HG03108 (cell line): ENCODE measurements around the gene IMPDH2.

ENCODE experiments used
- ATAC-seq: cut with Tn5 transposase; IDR thresholded peaks from one replicate; pipeline ENCODE4 v1.9.1; 2021; ENCODE audit warnings: moderate library complexity; ENCODE audit not compliant: unreplicated experiment

IMPDH2 gene

GRCh38 chr3:49007068-49007770, 22.0 kb downstream of the IMPDH2 start, which contains the start of gene WDR6:
WDR6 (plus strand) TSS chr3:49007391; CDS start chr3:49007432, 41 bp downstream.
- ATAC-seq = peak; percentile 88

DNA sequence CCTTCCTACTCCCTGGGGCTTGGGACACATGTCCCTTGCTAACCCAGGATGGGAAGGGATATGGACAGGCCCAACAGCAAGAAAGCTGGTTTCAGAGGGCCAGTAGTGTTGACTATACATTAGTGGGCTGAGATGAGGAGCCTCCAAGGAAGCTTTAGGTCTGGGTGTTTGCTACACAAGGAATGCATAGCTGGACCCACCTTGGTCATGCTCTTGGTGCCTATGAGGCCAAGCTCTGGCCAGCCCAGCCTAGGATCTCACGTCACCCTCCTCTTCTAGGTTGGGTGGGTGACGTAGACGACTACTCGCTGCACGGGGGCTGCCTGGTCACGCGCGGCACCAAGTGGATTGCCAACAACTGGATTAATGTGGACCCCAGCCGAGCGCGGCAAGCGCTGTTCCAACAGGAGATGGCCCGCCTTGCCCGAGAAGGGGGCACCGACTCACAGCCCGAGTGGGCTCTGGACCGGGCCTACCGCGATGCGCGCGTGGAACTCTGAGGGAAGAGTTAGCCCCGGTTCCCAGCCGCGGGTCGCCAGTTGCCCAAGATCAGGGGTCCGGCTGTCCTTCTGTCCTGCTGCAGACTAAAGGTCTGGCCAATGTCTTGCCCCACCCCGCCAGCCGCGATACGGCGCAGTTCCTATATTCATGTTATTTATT, 22.7 kb downstream of the IMPDH2 start:
- no peak for ATAC-seq

GRCh38 chr3:49005998-49006397, 23.2 kb downstream of the IMPDH2 start:
- no peak for ATAC-seq

DNA sequence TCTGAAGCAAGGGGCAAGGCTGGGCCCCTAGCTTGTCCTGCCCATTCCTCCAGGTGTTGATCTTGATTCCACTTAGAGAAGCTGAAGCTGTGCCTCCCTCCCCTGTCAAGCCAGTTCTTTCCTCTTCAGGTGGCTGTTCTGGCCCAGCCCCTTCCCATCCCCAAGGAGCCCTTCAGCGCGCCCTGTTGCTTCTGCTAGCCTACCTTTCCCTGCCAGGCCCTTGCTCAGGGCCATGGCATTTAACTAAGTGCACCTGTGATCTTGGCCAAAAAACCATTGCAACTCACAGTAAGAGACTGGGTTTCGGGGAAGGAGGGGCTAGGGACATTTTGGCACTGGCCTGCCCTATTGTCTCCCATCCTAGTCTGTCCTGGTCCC, 23.9 kb downstream of the IMPDH2 start:
- no peak for ATAC-seq

DNA sequence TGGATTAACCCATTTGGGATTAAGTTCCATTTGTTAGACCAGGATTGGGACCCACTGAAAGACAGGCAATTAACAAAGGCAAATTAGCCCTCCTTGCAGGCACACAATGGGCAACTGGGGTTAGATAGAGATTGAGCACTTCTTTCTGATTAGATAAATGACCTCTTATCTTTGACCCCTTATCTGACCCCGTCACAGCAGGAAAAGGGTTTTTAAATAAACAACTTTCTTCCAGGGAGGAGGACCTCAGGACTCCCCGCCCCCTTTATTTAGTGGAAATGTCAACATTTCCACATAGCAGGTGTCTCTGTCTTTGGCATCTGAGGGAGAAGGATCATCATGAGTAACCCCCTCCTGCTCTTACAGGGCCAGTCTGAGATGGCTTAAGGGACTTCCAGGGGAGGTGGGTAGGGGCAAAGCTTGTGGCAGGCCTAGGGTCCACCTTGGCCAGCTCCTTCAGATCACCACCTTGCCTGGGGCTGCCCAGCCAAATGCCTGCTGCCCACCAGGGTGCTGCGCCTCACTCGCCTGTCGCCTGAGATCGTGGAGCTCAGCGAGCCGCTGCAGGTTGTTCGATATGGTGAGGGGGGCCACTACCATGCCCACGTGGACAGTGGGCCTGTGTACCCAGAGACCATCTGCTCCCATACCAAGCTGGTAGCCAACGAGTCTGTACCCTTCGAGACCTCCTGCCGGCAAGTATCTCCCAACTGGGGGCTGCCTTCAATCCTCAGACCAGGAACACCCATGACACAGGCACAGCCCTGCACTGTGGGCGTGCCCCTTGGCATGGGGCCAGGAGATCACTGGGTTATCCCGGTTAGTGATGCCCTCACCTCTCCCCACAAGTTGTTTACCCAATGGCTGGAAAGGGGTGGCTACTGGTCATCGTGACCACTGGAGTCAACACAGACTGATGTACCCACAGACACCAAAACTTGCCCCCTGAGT, 24.6 kb downstream of the IMPDH2 start:
- ATAC-seq = no peak

- ATAC-seq = no peak
Measured at GRCh38 chr3:49001155-49001554, 28.0 kb downstream of the IMPDH2 start.

DNA sequence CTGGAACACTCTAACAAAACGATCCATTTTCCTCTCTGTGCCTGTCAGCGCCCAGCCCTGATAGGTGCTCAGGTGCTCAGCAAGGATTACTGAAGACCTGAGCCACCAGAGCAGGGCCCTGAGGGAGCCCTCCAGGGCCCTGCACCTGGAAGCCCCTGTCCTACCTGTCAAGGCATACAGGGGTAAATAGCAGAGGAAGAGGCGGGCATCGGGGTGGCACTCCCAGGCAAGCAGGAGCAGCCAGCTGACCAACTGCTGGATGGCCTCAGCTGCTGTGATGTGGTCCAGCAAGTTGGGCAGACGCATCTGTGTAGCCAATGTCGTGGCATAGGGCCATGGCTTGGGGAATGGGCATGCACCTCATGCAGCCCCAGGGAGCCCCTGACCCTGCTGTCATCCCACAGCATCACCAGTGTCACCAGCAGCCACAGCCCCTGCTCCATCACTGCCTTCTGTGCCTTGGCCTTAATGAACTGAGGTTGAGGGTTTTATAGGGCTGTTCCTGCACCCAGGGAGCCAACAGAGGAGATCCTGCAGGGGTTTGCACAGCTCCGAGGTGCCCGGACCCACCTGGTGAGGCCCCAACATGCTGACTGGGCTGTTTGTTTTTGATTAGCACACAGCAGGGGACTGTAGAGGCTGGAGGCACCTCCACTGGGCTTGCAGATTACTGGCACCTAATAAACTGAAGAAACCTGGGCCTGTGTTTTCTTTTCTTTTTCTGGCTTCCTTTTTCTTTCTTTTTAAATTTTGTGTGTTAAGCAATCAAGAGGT, 29.9 kb downstream of the IMPDH2 start:
- ATAC-seq = no peak

GRCh38 chr3:48997714-48998637, 31.2 kb downstream of the IMPDH2 start:
- no peak for ATAC-seq

DNA sequence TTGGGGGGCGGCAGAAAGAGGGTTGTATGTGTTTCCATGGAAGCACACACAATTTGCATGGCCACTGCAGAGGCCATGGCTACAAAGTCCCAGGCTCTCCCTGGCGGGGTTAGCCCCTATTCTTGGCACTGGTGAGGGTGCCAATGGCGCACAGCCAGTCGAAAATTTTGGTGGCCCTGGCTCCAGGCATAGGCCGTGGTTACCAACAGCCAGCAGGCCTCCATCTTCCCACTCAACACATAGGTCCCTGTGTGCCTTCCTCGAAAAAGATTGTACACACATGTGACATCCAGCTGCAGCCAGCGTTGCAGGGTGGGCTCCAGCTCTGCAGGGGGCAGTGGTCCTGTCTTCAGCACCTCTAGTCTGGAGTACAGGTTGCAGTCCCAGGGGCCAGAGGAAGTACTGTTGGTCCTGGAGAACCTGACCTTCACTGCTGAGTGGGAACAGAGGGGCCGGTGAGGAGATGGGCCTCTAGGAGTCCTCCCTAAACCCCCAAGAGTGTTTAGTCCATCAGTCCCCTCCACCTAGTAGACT, 32.0 kb downstream of the IMPDH2 start:
- ATAC-seq = no peak

DNA sequence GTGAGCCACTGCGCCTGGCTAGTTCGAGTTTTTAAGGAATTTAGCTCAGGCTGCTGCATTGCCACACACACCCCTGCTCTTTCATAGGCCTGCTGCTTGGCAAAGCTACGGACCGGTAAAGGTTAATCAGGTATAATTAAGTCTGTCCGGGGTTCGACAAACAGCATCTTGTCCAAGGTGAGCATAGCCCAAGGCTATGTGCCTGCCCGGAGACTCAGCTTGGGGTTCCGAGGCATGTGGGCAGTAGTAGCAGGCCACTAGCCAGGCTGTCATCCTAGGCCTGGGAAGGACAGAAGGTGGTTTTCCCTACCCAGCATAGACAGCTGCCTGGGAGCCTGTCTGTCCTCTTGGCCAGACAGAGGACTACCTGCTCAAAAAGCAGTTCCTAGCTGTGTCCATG, 32.6 kb downstream of the IMPDH2 start:
- ATAC-seq = no peak

- no peak for ATAC-seq
Measured at GRCh38 chr3:48993834-48994233, 35.4 kb downstream of the IMPDH2 start.

DNA sequence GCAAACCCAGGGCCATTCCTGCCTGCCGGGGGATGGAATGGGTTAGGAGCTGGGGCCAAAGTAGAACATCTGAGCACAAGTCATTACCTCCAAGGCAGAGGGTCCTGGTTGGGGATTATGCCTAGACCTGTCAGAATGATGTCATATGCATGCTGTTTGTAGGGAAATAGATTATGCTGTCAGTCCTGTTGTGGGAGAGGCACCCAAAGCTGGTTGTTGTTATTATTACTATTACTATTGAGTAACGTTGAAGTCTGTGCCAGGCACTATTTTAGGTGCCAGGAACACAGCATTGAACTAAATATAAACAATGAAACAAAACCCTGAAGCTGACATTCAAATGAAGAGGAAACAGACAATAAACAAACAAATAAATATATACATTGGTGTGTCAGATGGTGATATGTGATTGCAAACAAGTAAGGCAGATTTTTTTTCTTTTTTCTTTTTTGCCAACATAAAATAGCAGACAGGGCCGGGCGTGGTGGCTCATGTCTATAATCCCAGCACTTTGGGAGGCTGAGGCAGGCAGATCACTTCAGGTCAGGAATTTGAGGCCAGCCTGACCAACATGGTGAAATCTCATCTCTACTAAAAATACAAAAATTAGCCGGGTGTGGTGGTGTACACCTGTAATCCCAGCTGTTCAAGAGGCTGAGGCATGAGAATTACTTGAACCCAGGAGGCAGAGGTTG, 37.2 kb downstream of the IMPDH2 start:
- ATAC-seq = no peak

DNA sequence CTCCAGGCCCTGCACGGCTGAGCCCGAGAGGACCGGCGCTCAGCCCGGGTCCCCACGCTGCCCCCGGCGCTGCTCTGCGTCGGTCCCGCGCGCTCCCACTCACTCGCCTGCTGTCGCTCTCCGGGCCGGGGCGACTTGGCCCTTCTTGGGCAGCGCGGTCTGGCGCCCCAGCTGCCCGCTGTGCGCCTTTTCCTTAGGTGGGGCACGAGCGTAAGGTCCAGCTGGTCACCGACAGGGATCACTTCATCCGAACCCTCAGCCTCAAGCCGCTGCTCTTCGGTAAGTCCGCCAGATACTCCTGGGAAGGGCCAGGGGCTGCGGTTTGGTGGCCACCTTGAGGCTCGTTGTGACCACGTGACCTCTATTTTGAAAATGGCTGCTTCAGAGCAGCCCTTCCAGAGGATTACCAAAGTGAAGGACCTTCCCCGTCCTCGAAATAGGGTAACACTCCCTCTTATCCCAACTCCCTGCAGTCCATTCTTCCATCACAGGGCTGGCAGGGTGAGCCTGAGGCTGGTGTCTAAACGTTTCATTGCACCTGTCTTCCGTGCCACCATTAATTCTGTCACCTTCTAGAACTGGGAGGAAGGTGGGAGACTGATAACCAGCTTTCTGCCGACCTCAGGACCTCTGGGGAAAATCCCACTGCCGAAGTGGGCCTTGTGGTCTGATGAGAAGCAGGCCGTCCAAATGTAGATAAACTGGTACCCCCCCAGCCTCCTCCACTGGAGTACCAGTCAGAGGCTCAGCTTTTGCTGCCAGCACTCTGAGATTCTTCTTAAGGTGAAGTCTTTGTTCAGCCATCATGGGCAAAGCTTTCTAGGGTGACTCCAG, 38.3 kb downstream of the IMPDH2 start:
- ATAC-seq = no peak

DNA sequence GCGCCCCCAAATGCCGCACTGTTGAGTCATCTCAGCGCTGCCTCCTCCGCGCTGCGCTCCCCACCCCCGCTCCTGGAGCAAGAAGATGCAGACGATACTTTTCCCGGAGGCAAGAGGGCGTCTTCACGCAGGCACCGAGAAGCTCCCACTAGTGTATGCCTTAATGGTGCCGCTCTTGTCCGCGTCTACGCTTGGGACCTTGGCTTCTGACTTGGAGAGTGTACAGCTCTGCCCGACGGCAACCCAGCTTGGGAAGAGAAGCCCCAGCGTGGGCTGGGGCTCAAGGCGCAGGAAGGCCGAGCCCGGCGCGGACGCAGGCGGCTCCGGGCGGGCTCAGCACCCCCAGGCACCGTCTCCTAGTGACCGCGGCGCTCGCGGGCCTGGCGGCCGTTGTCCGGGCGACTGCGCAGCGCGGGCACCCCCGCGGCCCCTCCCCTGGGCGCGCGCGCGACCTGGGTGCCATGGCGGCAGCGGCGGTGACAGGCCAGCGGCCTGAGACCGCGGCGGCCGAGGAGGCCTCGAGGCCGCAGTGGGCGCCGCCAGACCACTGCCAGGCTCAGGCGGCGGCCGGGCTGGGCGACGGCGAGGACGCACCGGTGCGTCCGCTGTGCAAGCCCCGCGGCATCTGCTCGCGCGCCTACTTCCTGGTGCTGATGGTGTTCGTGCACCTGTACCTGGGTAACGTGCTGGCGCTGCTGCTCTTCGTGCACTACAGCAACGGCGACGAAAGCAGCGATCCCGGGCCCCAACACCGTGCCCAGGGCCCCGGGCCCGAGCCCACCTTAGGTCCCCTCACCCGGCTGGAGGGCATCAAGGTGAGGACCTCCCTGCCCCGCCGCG, 39.2 kb downstream of the IMPDH2 start, which contains the start of gene P4HTM:
Gene P4HTM (plus strand): TSS at position 446 of the 840 bp plus-strand sequence. CDS start 16 bp downstream, at position 462.
- ATAC-seq = peak; percentile 56

GRCh38 chr3:48989126-48989795, 39.9 kb downstream of the IMPDH2 start:
- ATAC-seq = no peak

- no peak for ATAC-seq
Measured at GRCh38 chr3:48985831-48986376, 43.3 kb downstream of the IMPDH2 start.
